Amniotic stem cell (primary cell): ENCODE measurements around the gene ZBTB20.

ENCODE experiments used
- DNase-seq: peaks from one replicate; lab custom pipeline; 2025; lab: John Stamatoyannopoulos, UW

Gene ZBTB20

DNA sequence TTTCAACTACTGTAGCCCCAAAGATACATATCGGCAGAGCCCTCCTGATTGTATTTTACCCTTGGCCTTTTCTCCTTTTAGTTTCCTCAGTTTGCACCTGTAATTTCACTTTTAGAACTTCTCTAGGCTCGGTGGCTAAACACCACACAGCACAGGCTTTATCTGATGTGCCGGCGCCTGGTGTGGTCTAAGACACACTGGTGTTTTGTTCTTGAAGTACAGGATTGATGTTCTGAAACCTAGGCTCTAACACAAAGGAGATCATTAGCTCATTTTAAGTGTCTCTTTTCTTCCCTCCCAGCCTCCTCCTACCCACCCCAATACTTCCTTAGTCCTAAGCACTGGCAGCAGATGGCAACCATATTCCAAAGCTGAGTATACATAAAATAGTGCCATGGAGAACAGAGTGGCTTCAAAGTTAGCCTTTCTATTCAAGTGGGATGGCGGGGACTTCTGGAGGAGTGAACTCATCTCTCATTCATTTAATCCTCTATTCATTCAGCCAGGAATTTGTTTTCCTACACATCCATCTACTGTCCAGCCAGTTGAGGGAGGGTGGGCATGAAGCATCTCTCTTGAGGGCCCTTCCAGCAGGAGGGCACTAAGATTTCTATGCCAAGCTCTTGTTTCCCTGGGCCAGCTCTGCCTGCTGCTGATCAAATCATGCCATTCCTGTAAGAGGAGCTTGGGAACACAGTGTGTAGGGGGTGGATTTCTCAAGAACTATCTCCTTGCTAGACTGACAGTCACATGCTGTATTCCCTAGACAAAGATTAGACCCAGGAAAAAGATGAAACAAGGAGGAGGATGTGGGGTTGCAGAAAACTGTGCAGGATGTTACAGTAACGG, 782.1 kb downstream of the ZBTB20 start:
- no peak for DNase-seq

DNA sequence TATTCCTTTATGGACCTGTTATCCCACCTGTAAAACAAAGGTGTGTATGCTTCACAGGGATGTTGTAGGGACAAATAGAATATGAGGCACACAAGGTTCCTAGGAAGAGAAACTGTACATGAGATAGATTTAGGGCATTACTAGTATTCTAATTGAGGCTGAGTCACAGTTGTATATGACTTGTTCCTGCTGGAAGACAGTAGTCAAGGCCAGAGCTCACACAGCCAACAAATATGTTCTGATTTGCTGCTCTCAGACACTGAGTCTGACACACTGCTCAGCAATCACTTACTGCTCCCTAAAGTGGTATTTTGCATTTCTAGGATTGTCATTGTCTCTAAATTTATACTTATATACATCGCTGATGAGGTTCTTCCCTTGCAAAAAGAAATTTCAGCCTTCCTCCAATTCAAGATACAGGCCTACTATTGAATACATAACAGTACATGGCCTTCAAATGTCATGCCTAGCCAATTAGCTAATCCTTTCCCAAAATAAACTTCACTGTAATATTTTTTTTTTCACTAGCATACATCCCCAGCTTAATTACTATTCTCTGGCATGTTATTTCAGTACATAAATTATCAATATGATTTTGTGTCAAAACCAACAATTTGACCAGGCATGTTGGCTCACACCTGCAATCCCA, 783.4 kb downstream of the ZBTB20 start:
- DNase-seq, result peak; percentile 4

DNA sequence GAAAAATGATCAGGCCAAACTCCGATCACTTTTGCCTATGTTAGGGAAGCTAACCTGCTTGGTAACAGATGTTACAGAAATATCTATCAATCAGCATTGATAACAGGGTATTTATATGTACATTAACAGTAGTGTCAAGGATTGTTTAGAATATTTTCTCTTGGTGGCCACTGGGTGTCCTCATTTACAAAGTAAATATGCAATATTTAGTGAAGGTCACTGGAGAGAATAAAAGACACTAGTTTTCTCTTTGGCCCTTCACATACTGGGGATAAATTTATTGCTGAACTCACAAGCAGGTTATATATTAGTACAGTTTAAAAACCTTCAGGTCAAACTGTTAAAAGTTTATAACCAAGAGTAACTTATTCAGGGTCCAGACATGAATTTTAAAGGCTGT, 784.3 kb downstream of the ZBTB20 start:
- DNase-seq, result peak; percentile 22

DNA sequence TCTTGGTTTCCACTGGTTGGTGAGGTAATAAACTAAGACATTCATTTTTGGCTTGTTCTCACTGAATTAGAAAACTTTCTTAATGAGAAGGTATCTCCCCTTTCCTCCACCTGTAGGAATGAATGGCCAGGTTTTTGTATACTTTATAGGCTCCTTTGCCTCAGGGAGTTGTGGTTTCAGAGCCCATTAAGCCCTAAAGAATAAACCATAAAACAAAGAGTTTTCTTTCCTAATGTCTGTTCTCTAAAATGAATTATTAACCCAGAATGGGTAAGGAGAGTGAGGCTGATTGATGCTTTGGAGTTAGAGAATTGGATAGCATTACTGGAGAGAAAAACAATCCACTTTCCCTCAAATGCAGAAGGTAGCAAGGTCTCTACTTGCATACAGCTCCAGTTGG, 785.7 kb downstream of the ZBTB20 start:
- DNase-seq, result no peak

DNA sequence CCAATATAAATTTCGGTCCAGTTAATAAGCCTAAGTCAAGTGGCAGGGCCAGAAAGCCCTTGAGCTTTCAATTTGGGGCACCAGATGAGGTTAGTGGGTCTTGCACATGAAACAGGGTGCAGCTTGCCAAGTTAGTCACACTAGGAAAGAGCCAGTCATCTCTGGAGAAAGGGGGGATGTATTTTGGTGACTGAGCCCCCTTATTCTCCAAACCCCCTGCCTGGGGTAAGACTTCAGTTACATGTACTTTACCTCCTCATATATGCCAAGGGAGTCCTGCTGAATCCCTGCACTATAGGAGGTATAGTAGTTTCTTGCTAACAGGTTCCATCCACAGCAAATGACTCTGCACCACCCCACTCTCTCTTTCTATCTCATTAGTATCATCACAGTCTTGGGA, 790.6 kb downstream of the ZBTB20 start:
- DNase-seq, result no peak

DNA sequence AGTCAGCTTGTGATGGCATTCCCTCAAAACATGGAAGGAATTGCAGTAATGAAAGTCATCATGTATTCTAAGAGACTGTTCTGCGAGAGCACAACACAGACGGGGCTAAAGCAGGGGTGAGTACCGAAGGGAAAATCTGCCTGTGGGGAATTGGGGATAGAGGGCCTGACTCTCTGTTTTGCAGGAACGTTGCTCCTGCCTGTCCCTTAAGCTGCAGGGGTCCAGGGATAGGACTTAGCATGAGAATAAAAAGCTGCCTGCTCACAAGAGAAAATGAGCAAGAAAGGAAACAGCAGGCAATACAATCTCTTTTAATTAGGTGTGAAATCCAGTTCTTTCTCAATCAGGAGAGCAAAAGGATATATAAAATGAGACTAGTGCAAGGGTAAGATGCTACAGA, 791.0 kb downstream of the ZBTB20 start:
- no peak for DNase-seq

DNA sequence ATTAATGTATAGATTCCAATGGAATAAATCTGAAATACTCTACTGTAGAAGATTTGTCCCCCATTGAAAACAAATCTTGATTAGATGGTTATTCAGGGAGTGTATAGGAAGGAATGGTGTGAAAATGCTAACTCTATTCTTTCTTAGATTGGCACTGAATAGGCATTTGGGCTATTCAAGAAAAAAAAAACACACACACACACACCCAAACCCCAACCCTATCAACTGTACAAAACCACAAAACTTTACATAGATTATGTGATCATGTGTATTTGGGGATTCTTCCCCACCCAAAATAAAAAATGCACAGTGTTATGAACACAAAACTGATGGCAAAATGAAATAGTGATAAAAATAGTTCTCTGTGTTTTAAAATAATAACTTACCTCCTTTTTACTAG, 791.4 kb downstream of the ZBTB20 start:
- DNase-seq, result no peak

DNA sequence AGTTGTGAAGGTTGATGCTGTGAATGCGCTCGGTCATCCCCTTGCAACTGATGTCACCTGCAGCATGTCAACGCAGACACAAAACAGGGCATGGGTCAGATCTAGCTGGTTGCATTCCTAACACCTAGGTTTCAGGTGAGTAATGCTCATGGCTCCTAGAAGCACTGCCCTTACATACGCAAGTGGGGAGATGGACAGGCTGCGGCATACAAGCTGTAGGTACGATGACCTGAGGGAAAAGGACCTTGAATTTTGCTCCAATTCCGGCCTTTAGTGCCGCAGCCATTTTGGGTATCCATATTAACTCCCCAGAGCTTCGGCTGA, 795.3 kb downstream of the ZBTB20 start:
- no peak for DNase-seq

DNA sequence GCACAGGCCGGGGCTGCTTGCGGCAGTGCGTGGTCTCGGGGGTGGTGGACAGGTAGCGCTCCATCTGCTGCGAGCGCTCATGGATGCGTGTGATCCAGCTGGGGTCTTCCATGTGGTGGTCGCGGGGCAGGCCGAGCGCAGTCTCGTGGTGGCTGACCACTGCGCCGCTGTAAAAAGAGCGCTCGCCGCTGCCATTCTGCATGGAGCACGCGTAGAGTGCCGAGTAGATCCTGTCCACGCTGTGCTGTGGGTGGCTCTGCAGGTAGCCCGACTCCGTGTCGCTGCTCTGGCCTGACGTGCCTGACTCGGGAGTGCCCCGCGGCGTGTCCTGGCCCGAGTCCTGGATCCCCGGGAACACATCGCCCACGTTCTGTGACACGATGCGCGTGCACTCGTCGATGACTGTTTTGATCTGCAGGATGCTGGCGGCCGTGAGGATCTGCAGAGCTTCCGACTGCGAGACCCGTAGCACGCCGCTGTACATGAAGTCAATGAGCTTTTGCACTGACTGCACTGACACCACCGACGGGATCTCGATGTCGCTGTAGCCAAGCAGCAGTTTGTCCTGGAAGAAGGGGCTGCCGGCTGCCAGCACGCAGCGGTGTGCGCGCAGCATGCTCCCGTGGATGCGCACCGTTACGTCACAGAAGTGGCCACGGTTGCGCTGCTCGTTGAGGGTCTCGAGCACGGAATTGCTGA, 795.8 kb downstream of the ZBTB20 start:
- DNase-seq, result no peak

DNA sequence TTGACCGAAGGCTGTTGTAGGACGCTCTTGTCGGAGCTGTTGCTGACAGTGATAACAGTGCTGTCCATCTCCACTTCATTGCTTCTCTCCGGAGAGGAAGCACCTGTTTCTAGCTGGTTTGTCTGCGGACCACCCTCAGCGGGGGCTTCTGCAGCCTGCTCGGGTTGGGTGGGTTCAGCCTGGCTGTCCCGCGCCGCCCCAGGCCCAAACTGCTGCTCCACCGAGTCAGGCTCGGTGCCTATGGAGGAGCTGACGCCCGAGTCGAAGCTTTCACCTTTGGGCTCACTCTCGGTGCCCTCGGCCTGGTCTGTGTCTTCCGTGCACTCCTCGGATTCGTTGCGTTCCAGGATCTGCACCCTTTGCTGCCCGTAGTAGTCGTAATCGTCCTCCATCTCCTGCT, 796.4 kb downstream of the ZBTB20 start:
- DNase-seq, result no peak

DNA sequence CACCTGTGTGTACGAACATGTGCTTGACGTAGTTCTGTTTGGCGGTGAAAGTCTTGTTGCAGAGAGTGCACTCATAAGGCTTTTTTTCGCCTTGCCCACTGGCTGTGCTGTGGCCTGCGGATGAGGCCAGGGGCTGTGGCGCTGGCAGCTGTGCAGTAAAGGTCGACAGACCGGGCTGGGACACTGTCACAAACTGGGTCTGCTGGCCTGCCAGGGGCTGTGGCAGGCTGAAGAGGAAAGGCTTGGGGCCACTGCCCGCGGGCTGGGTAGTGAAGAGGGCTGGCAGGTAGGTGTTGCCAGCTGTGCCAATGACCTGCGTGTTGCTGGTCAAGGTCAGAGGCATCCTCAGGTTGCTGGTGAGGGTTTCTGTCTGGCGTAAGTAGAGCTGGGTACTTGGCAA, 796.8 kb downstream of the ZBTB20 start:
- DNase-seq, result no peak

DNA sequence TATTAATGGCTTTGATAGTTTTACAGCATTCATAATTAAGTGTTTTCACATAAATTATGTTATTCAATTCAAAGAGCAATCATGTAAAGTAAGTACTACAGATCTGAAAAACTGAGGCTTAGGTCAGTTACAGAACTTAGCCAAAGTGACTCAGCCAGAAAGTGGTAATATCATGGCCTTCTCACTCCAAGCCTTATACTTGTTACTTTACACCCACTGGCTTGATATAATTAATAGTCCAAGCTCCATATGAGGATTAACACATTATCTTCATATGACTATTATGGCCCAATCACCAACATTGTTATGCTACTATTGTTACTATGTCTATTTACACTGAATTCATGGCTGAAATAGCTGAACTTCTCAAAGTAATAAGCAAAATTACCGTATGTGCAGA, 802.6 kb downstream of the ZBTB20 start:
- DNase-seq, result no peak

DNA sequence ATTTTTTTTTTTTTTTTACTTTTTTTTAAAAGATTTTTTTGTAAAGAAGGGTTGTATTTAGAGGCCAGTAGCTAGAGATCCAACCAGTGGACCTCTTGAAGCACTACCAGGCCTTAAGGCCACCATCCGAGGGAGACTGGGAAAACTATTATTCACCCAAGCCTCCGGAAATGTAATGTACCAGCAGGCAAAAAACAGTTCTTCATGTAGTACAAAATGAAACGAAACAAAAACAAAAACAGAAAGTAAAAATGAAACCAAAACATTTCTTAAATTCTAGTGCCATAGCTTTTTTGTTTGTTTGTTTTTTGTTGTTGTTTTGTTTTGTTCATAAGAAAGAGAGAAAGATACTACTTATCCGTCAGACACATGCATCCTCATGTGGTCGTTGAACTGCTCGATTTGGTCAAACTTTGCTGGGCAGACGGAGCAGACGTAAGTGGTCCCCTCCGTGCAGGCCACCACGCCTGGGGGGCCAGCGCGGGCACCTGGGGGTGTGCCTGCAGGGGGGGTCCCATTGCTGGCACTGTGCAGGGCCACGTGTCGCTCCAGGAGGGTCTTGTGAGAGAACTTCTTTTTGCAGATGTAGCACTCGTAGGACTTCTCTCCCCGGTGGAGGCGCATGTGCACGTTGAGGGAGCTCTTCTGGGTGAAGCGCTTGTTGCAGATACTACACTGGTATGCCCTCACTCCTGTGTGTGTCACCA, 808.3 kb downstream of the ZBTB20 start:
- no peak for DNase-seq

DNA sequence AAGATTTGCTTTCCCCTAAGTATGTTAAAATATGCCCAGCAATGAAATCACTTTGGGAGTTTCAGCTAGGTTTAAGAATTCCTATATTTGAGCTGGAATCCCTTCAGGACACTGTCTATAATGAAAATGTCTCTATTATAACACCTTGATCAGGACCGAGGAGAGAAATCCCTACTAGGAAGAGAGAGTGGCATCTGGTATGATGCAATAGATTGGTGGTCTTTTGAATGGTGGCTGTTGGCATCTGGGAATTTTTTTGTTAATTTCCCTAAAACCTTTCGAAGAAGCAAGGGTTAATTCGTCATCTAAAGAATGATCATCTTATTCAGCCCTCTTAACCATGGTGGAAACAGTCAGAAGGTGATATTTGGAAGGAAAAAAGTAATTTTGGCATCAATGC, 810.2 kb downstream of the ZBTB20 start:
- DNase-seq, result no peak

DNA sequence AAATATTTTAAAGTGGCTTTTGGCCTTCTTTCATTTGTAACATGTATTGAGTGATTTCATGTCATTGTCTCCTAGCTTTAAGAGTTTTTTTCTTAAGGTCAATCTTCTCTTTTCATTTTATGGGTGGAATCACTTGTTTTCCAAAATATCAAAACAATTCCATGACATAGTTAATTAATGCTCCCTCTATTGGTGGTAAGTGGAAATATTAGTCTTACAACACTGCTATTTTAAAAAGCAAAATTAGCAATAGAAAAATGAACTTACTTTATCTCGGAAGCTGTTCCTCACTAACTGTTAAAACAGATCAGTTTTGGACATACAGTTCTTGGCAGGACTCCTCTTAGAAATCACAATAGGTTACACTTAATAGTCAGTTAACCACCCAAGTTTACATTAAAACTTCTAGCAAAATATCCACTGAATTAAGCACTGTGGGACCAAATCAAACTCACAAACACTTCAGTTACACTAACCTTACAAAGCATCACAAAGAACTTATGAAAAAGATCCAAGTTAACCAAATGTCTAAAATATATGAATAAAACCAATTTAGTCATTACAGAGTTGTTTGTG, 810.9 kb downstream of the ZBTB20 start:
- DNase-seq, result no peak

DNA sequence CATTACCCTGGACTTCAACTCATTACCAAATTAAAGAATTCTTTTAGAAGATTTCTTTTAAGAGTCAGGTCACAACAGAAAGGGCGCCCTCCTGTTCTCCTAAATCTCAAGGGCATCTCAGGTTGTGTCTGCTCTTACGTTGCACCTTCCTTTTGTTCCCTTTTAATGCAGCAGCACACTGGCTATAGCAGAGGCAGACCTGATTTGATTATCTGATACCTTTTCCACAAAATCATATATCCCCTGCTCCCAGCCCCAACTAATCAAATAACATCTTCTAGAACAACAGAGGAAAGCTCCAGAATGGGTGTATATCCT, 813.2 kb downstream of the ZBTB20 start:
- no peak for DNase-seq

DNA sequence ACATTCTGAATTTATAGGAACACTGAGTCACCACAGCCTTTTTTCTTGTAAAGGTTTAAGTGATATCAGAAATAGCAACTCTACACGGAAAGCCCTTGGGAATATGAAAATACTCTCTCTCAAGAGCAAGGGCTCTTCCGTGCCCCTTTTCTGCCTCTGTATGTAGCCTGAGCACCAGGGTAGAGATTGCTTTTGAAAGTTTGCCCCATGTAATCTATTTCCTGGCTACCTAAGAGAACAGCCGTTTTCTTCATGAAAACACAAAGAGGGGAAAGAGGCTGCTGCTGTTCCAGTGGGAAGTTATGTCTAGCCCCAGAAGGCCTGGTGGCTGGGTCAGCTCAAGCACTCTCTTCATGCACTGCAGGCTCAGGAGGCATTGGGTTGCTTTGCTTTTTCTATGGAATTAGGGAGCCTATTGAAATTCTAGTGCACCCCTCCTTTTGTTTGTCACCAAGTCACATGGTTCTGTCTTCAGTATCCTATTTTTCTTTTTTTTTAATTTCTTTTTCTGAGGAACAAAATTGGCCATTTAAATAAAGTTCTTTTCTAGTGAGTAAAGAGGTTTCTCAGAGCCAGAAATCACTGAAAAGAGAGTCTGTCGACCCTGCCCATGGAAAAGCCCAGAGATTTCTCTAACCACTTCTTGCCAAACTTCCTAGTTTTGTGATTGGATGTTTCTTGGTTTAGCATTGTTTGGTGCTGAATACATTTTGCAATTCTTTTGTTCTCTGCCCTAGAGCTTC, 813.7 kb downstream of the ZBTB20 start:
- no peak for DNase-seq

DNA sequence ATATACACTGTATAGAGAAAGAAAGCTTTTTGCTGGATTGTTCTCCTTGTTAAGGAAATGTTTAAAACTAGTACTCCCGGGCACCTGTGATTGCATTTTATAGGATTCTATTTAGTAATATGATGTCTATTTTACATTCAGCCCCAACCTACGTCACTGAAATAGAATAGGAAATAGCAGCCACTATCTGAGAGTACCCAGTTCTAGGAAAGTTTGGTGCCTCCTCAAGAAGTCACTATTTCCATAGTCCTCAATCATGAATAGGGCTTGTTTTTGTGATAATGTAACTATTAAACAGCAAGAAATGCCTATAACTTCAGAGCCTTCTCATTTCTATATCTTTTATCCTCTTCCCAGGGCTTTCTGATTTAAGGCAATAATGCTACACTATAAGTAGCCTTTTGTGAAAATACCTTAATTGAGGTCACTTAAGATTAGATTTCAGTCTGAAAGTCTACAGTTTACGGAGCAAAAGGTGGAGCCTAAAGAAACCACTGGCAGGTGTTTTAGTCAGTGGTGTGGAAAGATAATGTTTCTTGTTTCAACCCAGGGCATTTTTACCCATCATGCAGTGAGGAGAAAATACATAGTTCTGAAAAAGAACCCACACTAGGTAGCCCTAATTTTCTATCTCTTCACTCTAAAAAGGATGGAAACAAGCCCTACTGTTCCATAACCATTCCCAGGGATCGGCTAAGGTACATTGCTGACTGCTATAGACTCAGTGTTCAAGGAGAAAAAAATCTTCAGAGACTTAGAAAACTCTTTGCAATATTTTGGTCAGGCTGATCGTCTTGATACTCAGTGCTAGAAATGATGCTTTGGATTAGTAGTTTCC, 814.5 kb downstream of the ZBTB20 start:
- no peak for DNase-seq

DNA sequence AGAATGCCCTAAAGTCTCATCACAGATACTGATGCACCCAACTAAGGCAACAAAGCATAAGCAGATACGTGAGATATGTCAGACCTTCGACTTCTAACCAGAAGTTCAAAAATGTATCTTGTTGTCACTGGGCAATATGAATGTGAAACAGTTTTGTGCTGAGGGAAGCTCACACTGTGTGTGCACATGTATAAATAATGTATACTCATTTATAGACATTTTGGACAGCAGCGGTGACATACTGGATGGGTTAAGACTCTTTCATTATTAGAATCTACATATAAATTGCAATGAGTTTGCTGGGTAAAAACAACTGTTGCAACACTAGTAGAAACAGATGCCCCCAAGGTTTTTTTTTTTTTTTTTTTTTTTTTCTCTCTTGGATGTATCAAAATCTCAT, 815.4 kb downstream of the ZBTB20 start:
- no peak for DNase-seq

DNA sequence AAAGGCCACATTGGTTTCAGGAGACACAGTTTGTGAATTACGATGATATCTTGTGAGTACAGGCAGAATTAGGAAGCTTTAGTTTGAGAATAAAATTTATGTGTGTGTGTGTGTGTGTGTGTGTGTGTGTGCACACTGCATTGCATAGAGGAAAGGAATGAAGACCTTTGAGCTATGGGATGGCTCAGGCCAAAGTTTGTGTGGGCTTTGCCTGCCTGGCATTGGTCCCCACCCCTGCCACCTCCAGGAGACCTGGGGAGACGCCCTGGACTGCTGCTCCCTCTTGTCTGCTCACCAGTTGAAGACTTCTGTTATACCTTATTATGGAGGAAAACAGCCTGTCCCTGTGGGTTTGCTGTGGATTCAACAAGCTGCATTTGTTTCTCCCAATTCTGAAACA, 816.1 kb downstream of the ZBTB20 start:
- no peak for DNase-seq

DNA sequence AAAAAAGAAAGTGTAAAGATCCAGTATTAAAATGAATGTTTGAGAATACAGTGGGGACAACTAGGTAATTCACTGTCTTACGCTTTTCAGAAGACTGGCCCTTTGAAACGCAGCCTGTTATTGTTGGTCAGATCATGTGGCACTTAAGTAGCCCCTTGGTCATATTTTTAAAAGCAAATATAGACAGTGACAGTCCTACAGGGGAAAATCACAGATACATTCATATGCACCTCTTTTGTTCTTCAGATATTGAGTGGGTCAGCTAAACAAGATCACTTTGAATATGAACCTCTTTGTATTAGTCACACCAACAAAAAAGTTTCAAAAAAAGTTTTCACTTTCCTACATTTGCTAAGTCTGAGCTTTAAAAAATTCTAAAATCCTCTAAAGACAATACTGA, 817.3 kb downstream of the ZBTB20 start:
- DNase-seq, result no peak
